HG02938 (cell line): ENCODE results near the gene POLR1B.
"Not testable (repeated sequence)": the region's sequence is repeated elsewhere in the genome, so short reads cannot be mapped to it uniquely, and the experiment has no call there.

Source experiments
- ATAC-seq: cut with Tn5 transposase; IDR thresholded peaks from one replicate; pipeline ENCODE4 v1.9.1; 2021; ENCODE audit warnings: mild to moderate bottlenecking, moderate library complexity; ENCODE audit not compliant: unreplicated experiment

Gene POLR1B

GRCh38 chr2:112600634-112601033 is 58.4 kb downstream of the POLR1B start:
- no peak for ATAC-seq

GRCh38 chr2:112601754-112602153 is 59.5 kb downstream of the POLR1B start:
- ATAC-seq: no peak

DNA sequence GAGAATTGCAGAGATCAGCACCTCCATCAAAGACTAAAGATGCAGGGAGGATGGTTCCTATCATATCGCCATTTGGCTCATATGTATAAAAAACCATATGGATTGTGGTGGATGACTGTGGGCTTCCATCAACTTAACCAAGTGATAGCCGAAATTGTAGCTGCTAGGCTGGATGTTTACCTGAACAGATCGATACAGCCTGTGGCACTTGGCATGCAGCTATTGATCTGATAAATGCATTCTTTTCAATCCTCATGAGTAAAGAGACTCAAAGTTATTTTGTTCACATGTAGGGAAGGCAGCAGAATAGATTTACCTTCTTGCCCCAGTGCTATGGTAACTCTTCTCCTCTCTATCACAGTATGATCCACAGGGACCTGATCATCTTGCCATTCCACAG is 60.7 kb downstream of the POLR1B start:
- no peak for ATAC-seq

GRCh38 chr2:112603731-112604130 is 61.5 kb downstream of the POLR1B start:
- ATAC-seq: no peak

GRCh38 chr2:112604952-112605351 is 62.7 kb downstream of the POLR1B start:
- ATAC-seq: no peak

GRCh38 chr2:112605926-112606325 is 63.7 kb downstream of the POLR1B start:
- ATAC-seq: no peak

DNA sequence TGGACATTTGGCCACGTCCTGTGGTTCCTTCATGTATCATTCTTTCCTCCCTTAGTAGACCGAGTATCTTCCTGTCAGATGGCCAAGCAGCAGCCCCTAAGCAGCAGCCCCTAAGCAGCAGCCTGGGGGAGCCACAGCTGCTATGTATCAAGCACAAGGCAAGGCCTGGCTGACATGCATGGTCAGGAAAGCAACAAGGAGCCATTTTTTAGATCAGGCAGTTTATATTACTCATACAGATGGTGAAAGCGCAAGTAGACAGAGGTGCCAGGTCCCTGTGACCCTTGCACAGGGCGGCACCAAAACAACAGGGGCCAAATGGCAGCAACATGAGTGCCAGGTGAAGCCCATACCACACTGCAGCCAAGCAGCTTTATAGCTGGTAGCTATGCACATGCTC is 64.3 kb downstream of the POLR1B start:
- ATAC-seq: no peak

GRCh38 chr2:112607680-112608438 is 65.6 kb downstream of the POLR1B start:
- no peak for ATAC-seq

GRCh38 chr2:112609320-112609719 is 67.1 kb downstream of the POLR1B start:
- not testable (repeated sequence) for ATAC-seq

DNA sequence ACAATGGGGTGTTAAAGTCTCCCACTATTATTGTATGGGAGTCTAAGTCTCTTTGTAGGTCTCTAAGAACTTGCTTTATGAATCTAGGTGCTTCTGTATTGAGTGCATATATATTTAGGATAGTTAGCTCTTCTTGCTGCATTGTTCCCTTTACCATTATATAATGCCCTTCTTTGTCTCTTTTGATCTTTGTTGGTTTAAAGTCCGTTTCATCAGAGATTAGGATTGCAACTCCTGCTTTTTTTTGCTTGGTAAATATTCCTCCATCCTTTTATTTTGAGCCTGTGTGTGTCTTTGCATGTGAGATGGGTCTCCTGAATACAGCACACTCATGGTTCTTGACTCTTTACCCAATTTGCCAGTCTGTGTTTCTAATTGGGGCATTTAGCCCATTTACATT is 70.0 kb downstream of the POLR1B start:
- ATAC-seq: not testable (repeated sequence)

DNA sequence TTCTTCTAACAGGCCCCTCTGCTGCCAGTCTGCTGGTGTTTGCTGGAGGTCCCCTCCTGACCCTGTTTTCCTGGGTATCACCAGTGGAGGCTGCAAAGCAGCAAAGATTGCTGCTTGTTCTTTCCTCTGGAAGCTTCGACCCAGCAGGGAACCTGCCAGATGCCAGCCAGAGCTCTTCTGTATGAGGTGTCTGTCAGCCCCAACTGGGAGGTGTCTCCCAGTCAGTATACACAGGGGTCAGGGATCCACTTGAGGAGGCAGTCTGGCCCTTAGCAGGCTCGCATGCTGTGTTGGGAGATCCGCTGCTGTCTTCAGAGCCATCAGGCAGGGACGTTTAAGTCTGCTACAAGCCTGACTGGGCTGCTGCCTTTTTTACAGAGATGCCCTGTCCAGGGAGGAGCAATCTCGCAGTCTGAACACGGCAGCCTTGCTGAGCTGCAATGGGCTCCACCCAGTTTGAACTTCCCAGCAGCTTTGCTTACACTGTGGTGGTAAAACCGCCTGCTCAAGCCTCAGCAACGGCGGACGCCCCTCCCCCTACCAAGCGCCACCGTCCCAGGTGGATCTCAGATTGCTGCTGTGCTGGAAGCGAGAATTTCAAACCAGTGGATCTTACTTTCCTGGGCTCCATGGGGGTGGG is 72.1 kb downstream of the POLR1B start:
- no peak for ATAC-seq

DNA sequence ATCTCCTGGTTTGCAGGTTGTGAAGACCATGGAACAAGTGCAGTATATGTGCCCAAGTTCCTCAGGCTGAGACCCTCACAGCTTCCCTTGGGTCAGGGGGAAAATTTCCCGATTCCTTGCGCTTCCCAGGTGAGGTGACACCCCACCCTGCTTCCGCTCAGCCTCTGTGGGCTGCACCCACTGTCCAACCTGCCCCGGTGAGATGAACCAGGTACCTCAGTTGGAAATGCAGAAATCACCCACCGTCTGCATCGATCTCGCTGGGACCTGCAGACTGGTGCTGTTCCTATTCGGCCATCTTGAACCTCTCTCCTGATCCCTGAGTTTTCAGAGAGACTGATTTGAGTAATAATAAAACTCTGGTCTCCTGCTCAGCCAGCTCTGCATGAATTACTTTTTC is 72.8 kb downstream of the POLR1B start:
- ATAC-seq: no peak

GRCh38 chr2:112615798-112616197 is 73.5 kb downstream of the POLR1B start:
- not testable (repeated sequence) for ATAC-seq

GRCh38 chr2:112618383-112618782 is 76.1 kb downstream of the POLR1B start:
- no peak for ATAC-seq

GRCh38 chr2:112621790-112622527 is 79.7 kb downstream of the POLR1B start:
- no peak for ATAC-seq

GRCh38 chr2:112622528-112622849 is 80.2 kb downstream of the POLR1B start:
- no peak for ATAC-seq

DNA sequence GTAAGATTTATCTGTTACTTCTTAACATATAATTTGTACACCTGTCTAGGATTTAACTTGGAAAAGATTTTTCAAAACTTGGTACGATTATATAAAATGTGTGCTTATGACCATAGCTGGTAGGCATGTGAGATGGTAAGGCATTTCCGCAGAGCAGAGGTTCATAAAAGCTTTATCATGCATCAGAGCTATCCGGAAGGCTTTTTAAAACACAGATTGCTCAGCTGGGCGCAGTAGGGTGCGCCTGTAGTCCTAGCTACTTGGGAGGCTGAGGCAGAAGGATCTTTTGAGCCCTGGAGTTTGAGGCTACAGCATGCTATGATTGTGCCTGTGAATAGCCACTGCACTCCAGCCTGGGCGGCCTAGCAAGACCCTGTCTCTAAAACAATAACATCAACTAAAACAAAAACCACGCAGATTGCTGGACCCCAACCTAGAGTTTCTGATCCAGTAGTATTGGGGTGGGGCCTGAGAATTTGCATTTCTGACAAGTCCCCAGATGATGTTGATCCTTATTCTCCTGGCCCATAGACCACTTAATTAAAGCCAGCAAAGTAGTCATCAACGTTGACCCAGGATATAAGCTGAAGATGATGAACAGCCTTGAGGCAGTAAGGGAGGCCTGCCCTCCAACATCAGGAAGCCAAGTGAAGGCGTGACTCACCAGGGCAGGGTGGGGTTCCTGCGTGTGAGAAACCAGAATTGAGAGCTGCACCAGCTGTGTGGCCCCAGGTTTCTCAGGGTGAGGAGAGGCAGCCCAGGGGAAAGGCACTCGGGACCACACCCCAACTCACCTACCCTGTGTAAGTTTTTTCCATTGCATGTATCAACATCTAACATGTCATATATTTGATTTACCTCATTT is 81.9 kb downstream of the POLR1B start:
- no peak for ATAC-seq

- no peak for ATAC-seq
Observed at GRCh38 chr2:112625474-112626114, 83.3 kb downstream of the POLR1B start.

DNA sequence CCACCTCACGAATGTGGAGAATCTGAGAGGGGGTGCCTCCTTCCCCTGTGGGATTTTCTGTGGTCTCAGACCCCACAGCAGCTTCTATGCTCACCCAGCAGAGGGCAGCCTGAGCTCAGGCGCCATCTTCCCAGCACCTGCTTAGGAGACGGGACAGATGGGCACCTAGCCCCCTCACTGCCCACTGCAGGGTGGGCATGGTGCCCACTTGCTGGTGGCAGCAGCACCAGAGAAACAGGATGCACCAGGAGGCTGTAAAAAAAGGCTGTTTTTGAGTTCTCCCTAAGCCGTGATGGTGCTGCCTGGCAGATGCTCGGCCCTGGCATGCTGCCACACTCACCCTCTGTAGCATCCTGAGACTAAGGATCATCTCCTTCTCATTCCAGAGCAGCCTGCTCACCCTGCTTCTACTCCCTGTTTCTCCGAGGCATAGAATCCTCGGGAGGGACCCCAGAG is 84.4 kb downstream of the POLR1B start:
- ATAC-seq: no peak
